ENCODE data around the gene LDLR.
A peak's percentile ranks its signal among the peaks of the same experiment; 100 is the strongest.
"Not testable (repeated sequence)": the region's sequence is repeated elsewhere in the genome, so short reads cannot be mapped to it uniquely, and the experiment has no call there.

The LDLR gene

GRCh38 chr19:11090997-11091702 lies 1.9 kb downstream of the LDLR start:
- Histone ChIP-seq H3K27ac (ENCODE audit: insufficient read depth, low read length, poor library complexity, severe bottlenecking) (peak overlapping the region; percentile 97), H3K9me3 (ENCODE audit: control insufficient read depth, low read length) (no peaks in the 10 kb centered on the region), H3K27me3 (replicated peaks; ENCODE audit: control insufficient read depth, insufficient read depth, low read length, poor library complexity, severe bottlenecking) (no peaks in the 10 kb centered on the region), H3K4me1 (ENCODE audit: control insufficient read depth, insufficient read depth, low read length, poor library complexity, severe bottlenecking) (peaks cover 56% of the 10 kb centered on the region), H3K4me3 (ENCODE audit: insufficient read depth, low read depth, low read length, poor library complexity, severe bottlenecking) (peak overlapping the region; percentile 64), H3K36me3 (ENCODE audit: control insufficient read depth, insufficient read depth, low read length) (no peaks in the 10 kb centered on the region)
- no peak for DNase-seq

- DNase-seq = peak; percentile 72 to 74 (median 72)
- Histone ChIP-seq H3K4me1 (ENCODE audit: control insufficient read depth, insufficient read depth, low read length, poor library complexity, severe bottlenecking) (peaks cover 62% of the 10 kb centered on the region), H3K27ac (ENCODE audit: insufficient read depth, low read length, poor library complexity, severe bottlenecking) (peak overlapping the region; percentile 97), H3K4me3 (ENCODE audit: insufficient read depth, low read depth, low read length, poor library complexity, severe bottlenecking) (peak overlapping the region; percentile 64), H3K9me3 (ENCODE audit: control insufficient read depth, low read length) (no peaks in the 10 kb centered on the region), H3K27me3 (replicated peaks; ENCODE audit: control insufficient read depth, insufficient read depth, low read length, poor library complexity, severe bottlenecking) (no peaks in the 10 kb centered on the region), H3K36me3 (ENCODE audit: control insufficient read depth, insufficient read depth, low read length) (no peaks in the 10 kb centered on the region)
Measured at GRCh38 chr19:11091703-11092153, 2.5 kb downstream of the LDLR start.

- Histone ChIP-seq H3K4me1 (ENCODE audit: control insufficient read depth, insufficient read depth, low read length, poor library complexity, severe bottlenecking) (peaks cover 63% of the 10 kb centered on the region), H3K36me3 (ENCODE audit: control insufficient read depth, insufficient read depth, low read length) (no peaks in the 10 kb centered on the region), H3K4me3 (ENCODE audit: insufficient read depth, low read depth, low read length, poor library complexity, severe bottlenecking) (no peak overlapping the region), H3K27me3 (replicated peaks; ENCODE audit: control insufficient read depth, insufficient read depth, low read length, poor library complexity, severe bottlenecking) (no peaks in the 10 kb centered on the region), H3K27ac (ENCODE audit: insufficient read depth, low read length, poor library complexity, severe bottlenecking) (peak overlapping the region; percentile 97), H3K9me3 (ENCODE audit: control insufficient read depth, low read length) (no peaks in the 10 kb centered on the region)
- DNase-seq = peak; percentile 46 to 56 (median 54)
Measured at GRCh38 chr19:11092181-11092538, 2.9 kb downstream of the LDLR start.

- peak overlapping the region; percentile 97 for H3K27ac ChIP-seq (ENCODE audit: insufficient read depth, low read length, poor library complexity, severe bottlenecking)
- peaks cover 63% of the 10 kb centered on the region for H3K4me1 ChIP-seq (ENCODE audit: control insufficient read depth, insufficient read depth, low read length, poor library complexity, severe bottlenecking)
- DNase-seq = no peak
- H3K9me3 ChIP-seq (ENCODE audit: control insufficient read depth, low read length) = no peaks in the 10 kb centered on the region
- H3K27me3 ChIP-seq (replicated peaks; ENCODE audit: control insufficient read depth, insufficient read depth, low read length, poor library complexity, severe bottlenecking) = no peaks in the 10 kb centered on the region
- H3K4me3 ChIP-seq (ENCODE audit: insufficient read depth, low read depth, low read length, poor library complexity, severe bottlenecking) = no peak overlapping the region
- H3K36me3 ChIP-seq (ENCODE audit: control insufficient read depth, insufficient read depth, low read length) = no peaks in the 10 kb centered on the region
Measured at GRCh38 chr19:11093689-11094238, 4.5 kb downstream of the LDLR start.

GRCh38 chr19:11094520-11094894 lies 5.2 kb downstream of the LDLR start:
- Histone ChIP-seq H3K9me3 (ENCODE audit: control insufficient read depth, low read length) (no peaks in the 10 kb centered on the region), H3K27me3 (replicated peaks; ENCODE audit: control insufficient read depth, insufficient read depth, low read length, poor library complexity, severe bottlenecking) (no peaks in the 10 kb centered on the region), H3K36me3 (ENCODE audit: control insufficient read depth, insufficient read depth, low read length) (no peaks in the 10 kb centered on the region), H3K4me3 (ENCODE audit: insufficient read depth, low read depth, low read length, poor library complexity, severe bottlenecking) (no peak overlapping the region), H3K27ac (ENCODE audit: insufficient read depth, low read length, poor library complexity, severe bottlenecking) (peak overlapping the region; percentile 80), H3K4me1 (ENCODE audit: control insufficient read depth, insufficient read depth, low read length, poor library complexity, severe bottlenecking) (peaks cover 56% of the 10 kb centered on the region)
- DNase-seq = no peak

GRCh38 chr19:11096210-11096841 lies 7.1 kb downstream of the LDLR start:
- Histone ChIP-seq H3K9me3 (ENCODE audit: control insufficient read depth, low read length) (no peaks in the 10 kb centered on the region), H3K4me1 (ENCODE audit: control insufficient read depth, insufficient read depth, low read length, poor library complexity, severe bottlenecking) (peaks cover 45% of the 10 kb centered on the region), H3K36me3 (ENCODE audit: control insufficient read depth, insufficient read depth, low read length) (no peaks in the 10 kb centered on the region), H3K27me3 (replicated peaks; ENCODE audit: control insufficient read depth, insufficient read depth, low read length, poor library complexity, severe bottlenecking) (no peaks in the 10 kb centered on the region), H3K4me3 (ENCODE audit: insufficient read depth, low read depth, low read length, poor library complexity, severe bottlenecking) (no peak overlapping the region), H3K27ac (ENCODE audit: insufficient read depth, low read length, poor library complexity, severe bottlenecking) (peak overlapping the region; percentile 80)
- no peak for DNase-seq

- H3K4me1 ChIP-seq (ENCODE audit: control insufficient read depth, insufficient read depth, low read length, poor library complexity, severe bottlenecking) = peaks cover 37% of the 10 kb centered on the region
- not testable (repeated sequence) for H3K36me3 ChIP-seq (ENCODE audit: control insufficient read depth, insufficient read depth, low read length)
Measured at GRCh38 chr19:11097367-11097766, 8.1 kb downstream of the LDLR start.

GRCh38 chr19:11098327-11098726 lies 9.1 kb downstream of the LDLR start:
- no peak overlapping the region for H3K27ac ChIP-seq (ENCODE audit: insufficient read depth, low read length, poor library complexity, severe bottlenecking)
- H3K4me1 ChIP-seq (ENCODE audit: control insufficient read depth, insufficient read depth, low read length, poor library complexity, severe bottlenecking) = peaks cover 28% of the 10 kb centered on the region
- DNase-seq = no peak
- H3K36me3 ChIP-seq (ENCODE audit: control insufficient read depth, insufficient read depth, low read length) = peaks cover 7% of the 10 kb centered on the region
- no peaks in the 10 kb centered on the region for H3K27me3 ChIP-seq (replicated peaks; ENCODE audit: control insufficient read depth, insufficient read depth, low read length, poor library complexity, severe bottlenecking)
- H3K4me3 ChIP-seq (ENCODE audit: insufficient read depth, low read depth, low read length, poor library complexity, severe bottlenecking) = no peak overlapping the region
- no peaks in the 10 kb centered on the region for H3K9me3 ChIP-seq (ENCODE audit: control insufficient read depth, low read length)

More at GRCh38 chr19:11097367-11097766, 8.1 kb downstream of the LDLR start:
- not testable (repeated sequence) for H3K27ac ChIP-seq (ENCODE audit: insufficient read depth, low read length, poor library complexity, severe bottlenecking); H3K4me3 ChIP-seq (ENCODE audit: insufficient read depth, low read depth, low read length, poor library complexity, severe bottlenecking); H3K27me3 ChIP-seq (replicated peaks; ENCODE audit: control insufficient read depth, insufficient read depth, low read length, poor library complexity, severe bottlenecking); H3K9me3 ChIP-seq (ENCODE audit: control insufficient read depth, low read length); DNase-seq

GRCh38 chr19:11098861-11099260 lies 9.6 kb downstream of the LDLR start:
- H3K27ac ChIP-seq (ENCODE audit: insufficient read depth, low read length, poor library complexity, severe bottlenecking) = no peak overlapping the region
- no peak overlapping the region for H3K4me3 ChIP-seq (ENCODE audit: insufficient read depth, low read depth, low read length, poor library complexity, severe bottlenecking)
- no peaks in the 10 kb centered on the region for H3K27me3 ChIP-seq (replicated peaks; ENCODE audit: control insufficient read depth, insufficient read depth, low read length, poor library complexity, severe bottlenecking)
- peaks cover 26% of the 10 kb centered on the region for H3K4me1 ChIP-seq (ENCODE audit: control insufficient read depth, insufficient read depth, low read length, poor library complexity, severe bottlenecking)
- peaks cover 7% of the 10 kb centered on the region for H3K36me3 ChIP-seq (ENCODE audit: control insufficient read depth, insufficient read depth, low read length)
- no peak for DNase-seq
- no peaks in the 10 kb centered on the region for H3K9me3 ChIP-seq (ENCODE audit: control insufficient read depth, low read length)

- Histone ChIP-seq H3K4me1 (ENCODE audit: control insufficient read depth, insufficient read depth, low read length, poor library complexity, severe bottlenecking) (peaks cover 18% of the 10 kb centered on the region), H3K27ac (ENCODE audit: insufficient read depth, low read length, poor library complexity, severe bottlenecking) (no peak overlapping the region), H3K9me3 (ENCODE audit: control insufficient read depth, low read length) (no peaks in the 10 kb centered on the region), H3K36me3 (ENCODE audit: control insufficient read depth, insufficient read depth, low read length) (peaks cover 16% of the 10 kb centered on the region), H3K4me3 (ENCODE audit: insufficient read depth, low read depth, low read length, poor library complexity, severe bottlenecking) (no peak overlapping the region), H3K27me3 (replicated peaks; ENCODE audit: control insufficient read depth, insufficient read depth, low read length, poor library complexity, severe bottlenecking) (no peaks in the 10 kb centered on the region)
- DNase-seq = no peak
Measured at GRCh38 chr19:11100049-11100448, 10.8 kb downstream of the LDLR start.
